ENCODE measurements around the gene EMX2. TPM values are rescaled to one million over a fixed set of nuclear protein-coding genes. Genes with fewer than 3 reads are reported as not detected.

EMX2 gene
- total and polyA plus RNA-seq, 8 donors = 0.06 to 0.27 (median 0.09) TPM; not detected in 4

DNA sequence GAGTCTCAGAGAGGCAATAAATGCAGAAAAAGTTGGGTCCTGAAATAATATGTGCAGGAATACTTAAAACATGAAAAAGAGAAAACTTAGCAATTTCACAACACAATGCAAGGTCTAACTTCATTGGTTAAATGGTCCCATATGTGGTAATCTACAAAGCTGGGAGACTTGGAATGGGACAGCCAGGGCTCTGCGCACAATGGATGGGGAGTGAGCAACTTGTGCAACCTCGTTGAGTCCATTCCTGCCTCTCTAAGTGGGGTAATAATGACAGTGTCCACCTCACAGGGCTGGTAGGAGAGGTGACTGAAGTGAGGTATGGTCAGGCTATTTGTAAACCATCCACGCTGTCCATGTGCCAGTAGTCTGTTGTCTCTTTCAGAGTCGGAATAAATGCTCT is 11.8 kb upstream of the EMX2 start:
- no peak overlapping the region for H3K4me3 ChIP-seq
- H3K36me3 ChIP-seq = no peaks in the 10 kb centered on the region
- H3K27ac ChIP-seq = no peak overlapping the region
- 41 to 46% methylated on average over 4 of the region's 4 CpGs for WGBS, 2 donors
- H3K9me3 ChIP-seq = no peaks in the 10 kb centered on the region
- H3K27me3 ChIP-seq = peaks cover 0 to 47% (median 17%) of the 10 kb centered on the region in 4 donors
- FAIRE-seq (no peak), ATAC-seq (no peak), DNase-seq (no peak)
- TF ChIP-seq, protein P1, sequence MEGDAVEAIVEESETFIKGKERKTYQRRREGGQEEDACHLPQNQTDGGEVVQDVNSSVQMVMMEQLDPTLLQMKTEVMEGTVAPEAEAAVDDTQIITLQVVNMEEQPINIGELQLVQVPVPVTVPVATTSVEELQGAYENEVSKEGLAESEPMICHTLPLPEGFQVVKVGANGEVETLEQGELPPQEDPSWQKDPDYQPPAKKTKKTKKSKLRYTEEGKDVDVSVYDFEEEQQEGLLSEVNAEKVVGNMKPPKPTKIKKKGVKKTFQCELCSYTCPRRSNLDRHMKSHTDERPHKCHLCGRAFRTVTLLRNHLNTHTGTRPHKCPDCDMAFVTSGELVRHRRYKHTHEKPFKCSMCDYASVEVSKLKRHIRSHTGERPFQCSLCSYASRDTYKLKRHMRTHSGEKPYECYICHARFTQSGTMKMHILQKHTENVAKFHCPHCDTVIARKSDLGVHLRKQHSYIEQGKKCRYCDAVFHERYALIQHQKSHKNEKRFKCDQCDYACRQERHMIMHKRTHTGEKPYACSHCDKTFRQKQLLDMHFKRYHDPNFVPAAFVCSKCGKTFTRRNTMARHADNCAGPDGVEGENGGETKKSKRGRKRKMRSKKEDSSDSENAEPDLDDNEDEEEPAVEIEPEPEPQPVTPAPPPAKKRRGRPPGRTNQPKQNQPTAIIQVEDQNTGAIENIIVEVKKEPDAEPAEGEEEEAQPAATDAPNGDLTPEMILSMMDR (IDR thresholded peaks at IDR 0.05) = no peak
- intact Hi-C loops (cut with DNase I) = no loop called here
- peaks cover 6 to 12% (median 11%) of the 10 kb centered on the region in 3 donors for H3K4me1 ChIP-seq

DNA sequence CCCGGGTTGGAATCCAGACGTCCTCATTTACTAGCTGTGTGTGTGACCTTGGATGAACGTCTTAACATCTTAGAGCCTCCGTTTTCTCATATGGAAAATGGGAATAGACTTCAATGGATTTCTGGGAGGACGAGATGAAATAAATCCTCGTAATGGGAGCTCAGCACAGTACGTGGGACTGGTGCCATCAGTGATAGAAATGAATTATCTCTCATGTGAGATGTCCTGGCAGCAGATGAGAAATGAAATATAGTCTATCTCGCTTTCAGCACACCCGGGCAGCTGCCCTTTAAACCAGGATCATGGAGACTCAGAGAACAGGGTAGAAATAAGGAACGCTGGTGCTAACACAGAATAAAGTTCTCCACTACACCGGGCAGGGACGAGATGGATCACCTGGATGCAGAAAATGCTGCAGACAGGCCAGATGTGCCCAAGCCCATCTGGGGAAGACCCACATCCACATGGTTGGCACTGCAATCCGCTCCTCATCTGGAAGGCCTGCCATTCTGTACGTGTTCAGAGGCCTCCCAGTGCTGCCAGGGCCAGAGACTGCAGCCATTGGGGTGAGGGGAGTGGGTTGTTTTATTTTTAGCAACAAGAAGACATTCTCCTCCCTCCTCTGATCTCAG is 11.1 kb upstream of the EMX2 start:
- Histone ChIP-seq H3K4me1 (peaks cover 6 to 12% (median 11%) of the 10 kb centered on the region in 3 donors), H3K27ac (no peak overlapping the region), H3K4me3 (no peak overlapping the region), H3K27me3 (peaks cover 0 to 53% (median 20%) of the 10 kb centered on the region in 4 donors), H3K9me3 (no peaks in the 10 kb centered on the region), H3K36me3 (no peaks in the 10 kb centered on the region)
- intact Hi-C loops (cut with DNase I) = no loop called here
- ATAC-seq = no peak
- no peak for FAIRE-seq
- TF ChIP-seq, protein P1 (IDR thresholded peaks at IDR 0.05) = no peak
- no peak for DNase-seq
- whole genome bisulfite sequencing, 2 donors = 33 to 38% methylated on average over 14 of the region's 14 CpGs

DNA sequence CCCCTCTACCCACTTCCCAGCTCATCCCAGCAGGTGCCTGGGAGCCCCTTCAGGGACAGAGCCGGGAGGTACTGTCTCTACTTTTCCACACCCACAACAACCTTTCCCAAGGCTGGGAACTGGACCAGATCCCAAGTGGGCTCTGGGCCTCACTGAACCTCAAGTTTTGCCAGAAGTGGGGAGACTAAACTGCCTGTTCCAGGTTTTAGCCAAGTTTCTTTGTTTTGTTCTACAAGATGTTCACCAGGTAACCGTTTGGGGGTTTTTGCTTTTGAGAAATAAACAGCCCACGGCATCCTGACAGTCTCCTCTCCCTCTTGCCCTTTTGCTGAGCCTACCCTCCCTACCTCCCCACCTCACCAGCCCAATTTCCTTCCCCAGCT is 10.6 kb upstream of the EMX2 start:
- DNase-seq = no peak
- Histone ChIP-seq H3K4me3 (no peak overlapping the region), H3K9me3 (no peaks in the 10 kb centered on the region), H3K27ac (no peak overlapping the region), H3K36me3 (no peaks in the 10 kb centered on the region), H3K27me3 (peaks cover 0 to 57% (median 24%) of the 10 kb centered on the region in 4 donors), H3K4me1 (peaks cover 6 to 12% (median 11%) of the 10 kb centered on the region in 3 donors)
- WGBS, 2 donors = 43 to 56% methylated on average over 3 of the region's 3 CpGs
- TF ChIP-seq, protein P1 (IDR thresholded peaks at IDR 0.05) = no peak
- intact Hi-C loops (cut with DNase I) = no loop called here
- no peak for ATAC-seq
- FAIRE-seq = no peak

DNA sequence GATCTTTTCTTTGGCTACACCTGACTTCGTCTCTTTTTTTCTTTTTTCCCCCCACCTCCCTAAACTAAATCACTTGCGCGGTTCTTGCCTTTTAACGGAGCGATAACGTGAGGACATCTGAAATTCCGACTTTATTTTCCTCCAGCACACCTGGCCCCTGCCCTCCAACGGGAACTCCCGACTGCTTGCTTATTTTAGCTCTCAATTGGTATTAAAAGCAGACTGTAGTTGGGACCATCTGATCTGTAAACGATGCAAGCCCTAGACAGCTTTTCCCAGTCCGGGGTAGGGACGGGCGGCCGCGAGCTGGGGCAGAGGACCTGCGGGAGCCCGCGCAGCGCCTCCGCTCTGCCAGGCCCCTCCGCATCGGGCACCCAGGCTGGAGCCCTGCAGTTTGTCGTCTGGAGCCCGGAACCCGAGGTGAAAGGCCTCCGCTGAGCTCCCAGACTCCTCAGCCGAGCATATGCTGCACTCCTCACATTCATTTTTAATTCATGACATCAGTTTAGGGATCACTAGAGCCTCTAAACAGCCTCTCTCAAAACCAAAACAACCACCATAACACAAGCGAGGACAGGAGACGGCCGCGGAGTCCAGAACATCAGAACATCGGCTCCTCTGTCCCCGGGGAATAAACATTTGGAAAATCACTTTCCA is 10.0 kb upstream of the EMX2 start:
- WGBS, 2 donors = 7 to 8% methylated on average over 33 of the region's 33 CpGs
- FAIRE-seq = no peak

More for the DNA sequence above, 10.0 kb upstream of the EMX2 start:
- H3K4me3 ChIP-seq = no peak overlapping the region
- TF ChIP-seq, protein P1 (IDR thresholded peaks at IDR 0.05) = no peak
- DNase-seq (no peak), ATAC-seq (no peak)
- no peak overlapping the region for H3K27ac ChIP-seq
- H3K4me1 ChIP-seq = peaks cover 6 to 12% (median 12%) of the 10 kb centered on the region in 3 donors
- peaks cover 0 to 60% (median 23%) of the 10 kb centered on the region in 4 donors for H3K27me3 ChIP-seq
- no peaks in the 10 kb centered on the region for H3K36me3 ChIP-seq
- intact Hi-C loops (cut with DNase I) = no loop called here
- no peaks in the 10 kb centered on the region for H3K9me3 ChIP-seq

Measured in pancreas (tissue), 10 donors.